Mucosa of descending colon (tissue), 3 donors: Measurements from ENCODE around the gene INTS1. TPM values are rescaled to one million over a fixed set of nuclear protein-coding genes. Genes with fewer than 3 reads are reported as not detected.

Experiments
- ATAC-seq: fragments of 200-7000 bp; cut with Tn5 transposase; one replicate; pipeline ENCODE4 v1.9.1; 2020; ENCODE audit warnings: mild to moderate bottlenecking, moderate library complexity
- DNase-seq, 3 donors: peaks; one replicate each; pipeline ENCODE4 v3.0.0-alpha.2; 2020
- H3K36me3 ChIP-seq: fragments of 200-600 bp; one replicate; pipeline ENCODE4 v1.8.0; 2021; ENCODE audit warnings: low read depth, mild to moderate bottlenecking
- H3K4me1 ChIP-seq: fragments of 200-600 bp; one replicate; pipeline ENCODE4 v1.8.0; 2021; ENCODE audit warnings: low read depth, mild to moderate bottlenecking
- H3K4me3 ChIP-seq: fragments of 200-600 bp; one replicate; pipeline ENCODE4 v1.8.0; 2021; ENCODE audit warnings: mild to moderate bottlenecking
- H3K9me3 ChIP-seq: fragments of 200-600 bp; one replicate; pipeline ENCODE4 v1.8.0; 2021; ENCODE audit warnings: mild to moderate bottlenecking
- CTCF ChIP-seq: fragments of 200-600 bp; IDR thresholded peaks from one replicate; pipeline ENCODE4 v1.8.0; 2022; ENCODE audit warnings: antibody characterized with exemption, mild to moderate bottlenecking
- intact Hi-C, 2 donors: fragments of 100-400 bp; cut with DNase I in 1 of 2; cut with micrococcal nuclease in 1 of 2; formaldehyde crosslinking; loops; one replicate each; pipeline versions ENCODE4 v1.11.0 to v1.11.1; 2022; cut with DNase I, micrococcal nuclease
- total RNA-seq, 3 donors: library from RNA; stranded (reverse); fragmentation: NEBNext Ultra II Directional in 2 of 3; extraction: Animal tissue kit (Norgen Biotek cat#: 25700) in 2 of 3; gene quantifications; one replicate each; pipeline versions ENCODE4 v1.2.1 to v1.2.4, GENCODE V29; 2021 to 2023
- donor health status: DM: no; HTN: no; CAD: no; lungs with moderate emphysema.
- donor health status: DM: no; HTN: no; CAD: no.
- donor health status: DM: no; HTN: yes; CAD: no.

The INTS1 gene
- total RNA-seq, 3 donors from 2014 or later = 79.6 to 94.3 (median 88.0) TPM

- Histone ChIP-seq H3K4me3 (no peak overlapping the region), H3K4me1 (peaks cover 2% of the 10 kb centered on the region), H3K9me3 (no peaks in the 10 kb centered on the region), H3K36me3 (no peaks in the 10 kb centered on the region)
- ATAC-seq = no peak
- intact Hi-C loops = no loop called here
- no peak for TF ChIP-seq CTCF
- peak in 1 of 3 donors; percentile 40 for DNase-seq
These were observed 4.1 kb upstream of the INTS1 start for GRCh38 chr7:1508277-1508758.

DNA sequence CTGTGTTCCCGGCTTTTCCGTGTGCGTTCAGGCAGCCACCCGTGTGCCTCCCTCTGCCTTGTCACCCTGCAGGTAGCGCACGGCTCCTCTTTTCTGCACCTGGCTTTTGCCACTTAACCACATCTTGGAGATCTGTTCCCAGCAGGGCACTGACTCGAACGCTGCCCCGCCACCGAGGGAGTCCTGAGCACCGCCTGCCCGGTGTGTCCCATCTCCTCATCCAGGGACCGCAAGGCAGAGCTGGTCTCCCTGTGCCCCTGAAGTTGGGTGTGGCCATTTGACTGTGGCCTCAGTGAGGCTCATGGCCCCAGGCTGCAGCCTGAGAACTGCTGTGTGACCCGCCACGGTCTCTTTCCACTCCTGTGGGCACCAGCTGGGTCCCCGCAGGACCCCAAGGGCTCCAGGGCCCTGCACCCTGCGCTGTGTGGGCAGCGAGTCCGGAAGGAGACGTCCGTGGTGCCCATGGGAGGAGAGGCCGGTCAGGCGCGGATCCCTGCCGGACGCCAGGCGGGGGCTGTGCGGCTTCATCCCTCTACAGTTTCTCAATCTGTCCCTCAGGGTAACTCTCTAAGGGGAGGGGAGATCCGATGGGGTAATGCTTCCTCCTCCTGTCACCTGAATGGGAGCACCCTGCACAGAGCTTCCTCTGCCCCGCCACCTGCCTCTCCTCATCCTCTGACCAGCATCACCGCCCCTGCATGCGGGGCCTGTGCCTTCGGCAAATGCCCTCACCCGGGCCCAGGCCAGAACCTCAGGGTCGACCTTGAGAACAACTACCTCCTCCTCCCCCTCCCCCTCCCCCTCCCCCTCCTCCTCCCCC is 1.8 kb upstream of the INTS1 start:
- Histone ChIP-seq H3K9me3 (no peaks in the 10 kb centered on the region), H3K4me1 (peaks cover 6% of the 10 kb centered on the region), H3K4me3 (no peak overlapping the region), H3K36me3 (no peaks in the 10 kb centered on the region)
- intact Hi-C loops = no loop called here
- TF ChIP-seq CTCF = no peak
- DNase-seq (peak; percentile 26 to 74 (median 53)), ATAC-seq (no peak)

GRCh38 chr7:1503390-1503789 is 799 bp downstream of the INTS1 start:
- intact Hi-C loops = no loop called here

DNA sequence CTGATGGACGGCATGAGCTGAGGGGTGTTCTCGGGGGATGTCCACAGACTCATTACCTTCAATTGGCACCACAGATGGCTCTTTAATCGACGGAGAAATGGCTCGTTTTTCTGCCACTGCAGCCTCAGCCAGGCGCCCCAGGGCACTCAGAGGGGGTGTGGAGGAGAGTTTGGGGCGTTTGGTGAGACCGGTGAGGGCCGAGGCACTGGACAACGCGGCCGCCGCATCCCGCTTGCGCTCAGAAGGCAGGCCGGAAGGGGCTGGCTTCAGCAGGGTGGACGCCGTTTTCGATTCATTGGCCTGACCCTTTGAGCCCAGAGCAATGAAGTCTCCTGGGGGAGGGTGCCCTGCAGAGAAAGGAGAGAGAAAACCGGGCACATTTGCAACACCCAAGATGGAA is 1.3 kb downstream of the INTS1 start:
- Histone ChIP-seq H3K4me1 (peaks cover 6% of the 10 kb centered on the region), H3K9me3 (no peaks in the 10 kb centered on the region), H3K36me3 (no peaks in the 10 kb centered on the region), H3K4me3 (no peak overlapping the region)
- TF ChIP-seq CTCF = no peak
- ATAC-seq = no peak
- DNase-seq = peak in 1 of 3 donors; percentile 52
- intact Hi-C loops = no loop called here

More at GRCh38 chr7:1503390-1503789, 799 bp downstream of the INTS1 start:
- H3K4me1 ChIP-seq = peaks cover 6% of the 10 kb centered on the region
- DNase-seq = peak; percentile 20 to 60 (median 43)
- H3K9me3 ChIP-seq = no peaks in the 10 kb centered on the region
- no peak for ATAC-seq
- H3K4me3 ChIP-seq = peak overlapping the region; percentile 83
- no peak for TF ChIP-seq CTCF
- H3K36me3 ChIP-seq = no peaks in the 10 kb centered on the region

- peaks cover 6% of the 10 kb centered on the region for H3K36me3 ChIP-seq
- TF ChIP-seq CTCF = no peak
- no peaks in the 10 kb centered on the region for H3K9me3 ChIP-seq
- intact Hi-C loops = no loop called here
- DNase-seq (no peak), ATAC-seq (no peak)
- no peak overlapping the region for H3K4me3 ChIP-seq
- peaks cover 6% of the 10 kb centered on the region for H3K4me1 ChIP-seq
These were observed 2.5 kb downstream of the INTS1 start for GRCh38 chr7:1501487-1502270.
